Measurements from ENCODE around the gene TMEM255B. TPM values are rescaled to one million over a fixed set of nuclear protein-coding genes. Genes with fewer than 3 reads are reported as not detected.

Gene TMEM255B
- total RNA-seq, 1 donor from 2014 or later = 0.26 TPM

GRCh38 chr13:113763254-113763653 is 4.2 kb downstream of the TMEM255B start:
- Mint-ChIP-seq H3K36me3 (no peaks in the 10 kb centered on the region), H3K9me3 (no peaks in the 10 kb centered on the region), H3K4me3 (no peak overlapping the region), H3K4me1 (peaks cover 8% of the 10 kb centered on the region), H3K27me3 (ENCODE audit: insufficient read depth, low read depth) (peaks cover 17% of the 10 kb centered on the region), H3K27ac (no peak overlapping the region)
- H3K4me1 ChIP-seq = peaks cover 9% of the 10 kb centered on the region
- H4K20me1 ChIP-seq (ENCODE audit: low read depth) = peaks cover 12% of the 10 kb centered on the region
- DNase-seq (ENCODE audit: low spot score) = no peak
- H3K9ac ChIP-seq = no peak overlapping the region
- no peaks in the 10 kb centered on the region for H3K79me2 ChIP-seq (ENCODE audit: low read depth)
- no peaks in the 10 kb centered on the region for H3K9me3 ChIP-seq (ENCODE audit: low read depth)
- peaks cover 31% of the 10 kb centered on the region for H3K27me3 ChIP-seq
- no peak overlapping the region for H2AFZ ChIP-seq (replicated peaks)
- no peaks in the 10 kb centered on the region for H3K36me3 ChIP-seq
- TF ChIP-seq EZH2phosphoT487 (IDR thresholded peaks at IDR 0.05) (no peak), EZH2 (IDR thresholded peaks at IDR 0.05) (no peak), CTCF (IDR thresholded peaks at IDR 0.05) (no peak)
- no peak overlapping the region for H3K27ac ChIP-seq
- H3K4me2 ChIP-seq = no peak overlapping the region
- peaks cover 14% of the 10 kb centered on the region for H3F3A ChIP-seq (ENCODE audit: low read depth)
- H3K4me3 ChIP-seq = no peak overlapping the region

- peaks cover 12% of the 10 kb centered on the region for H4K20me1 ChIP-seq (ENCODE audit: low read depth)
- H3F3A ChIP-seq (ENCODE audit: low read depth) = peaks cover 12% of the 10 kb centered on the region
- H2AFZ ChIP-seq (replicated peaks) = no peak overlapping the region
- H3K4me2 ChIP-seq = no peak overlapping the region
- H3K79me2 ChIP-seq (ENCODE audit: low read depth) = no peaks in the 10 kb centered on the region
- H3K27ac ChIP-seq = no peak overlapping the region
- no peak overlapping the region for H3K9ac ChIP-seq
- Mint-ChIP-seq H3K9me3 (no peaks in the 10 kb centered on the region), H3K36me3 (no peaks in the 10 kb centered on the region), H3K27ac (peak overlapping the region; percentile 75), H3K4me3 (no peak overlapping the region), H3K4me1 (peaks cover 4% of the 10 kb centered on the region), H3K27me3 (ENCODE audit: insufficient read depth, low read depth) (peaks cover 14% of the 10 kb centered on the region)
- H3K27me3 ChIP-seq = peaks cover 27% of the 10 kb centered on the region
- TF ChIP-seq EZH2 (IDR thresholded peaks at IDR 0.05) (no peak), CTCF (IDR thresholded peaks at IDR 0.05) (no peak), EZH2phosphoT487 (IDR thresholded peaks at IDR 0.05) (no peak)
- no peak overlapping the region for H3K4me3 ChIP-seq
- DNase-seq (ENCODE audit: low spot score) = no peak
- no peaks in the 10 kb centered on the region for H3K9me3 ChIP-seq (ENCODE audit: low read depth)
- H3K4me1 ChIP-seq = peaks cover 4% of the 10 kb centered on the region
- H3K36me3 ChIP-seq = no peaks in the 10 kb centered on the region
Observed at GRCh38 chr13:113763961-113764792, 5.2 kb downstream of the TMEM255B start.

- Histone ChIP-seq H3K4me2 (no peak overlapping the region), H3K27me3 (peaks cover 19% of the 10 kb centered on the region), H3K9ac (no peak overlapping the region), H3K36me3 (no peaks in the 10 kb centered on the region), H3K9me3 (ENCODE audit: low read depth) (no peaks in the 10 kb centered on the region), H3F3A (ENCODE audit: low read depth) (peaks cover 4% of the 10 kb centered on the region), H2AFZ (replicated peaks) (no peak overlapping the region), H3K4me1 (peaks cover 4% of the 10 kb centered on the region), H4K20me1 (ENCODE audit: low read depth) (peaks cover 12% of the 10 kb centered on the region), H3K79me2 (ENCODE audit: low read depth) (no peaks in the 10 kb centered on the region), H3K27ac (no peak overlapping the region), H3K4me3 (no peak overlapping the region)
- TF ChIP-seq EZH2phosphoT487 (IDR thresholded peaks at IDR 0.05) = no peak
- TF ChIP-seq EZH2 (IDR thresholded peaks at IDR 0.05) = no peak
- TF ChIP-seq CTCF (IDR thresholded peaks at IDR 0.05) = no peak
- peaks cover 10% of the 10 kb centered on the region for H3K27me3 Mint-ChIP-seq (ENCODE audit: insufficient read depth, low read depth)
- H3K36me3 Mint-ChIP-seq = no peaks in the 10 kb centered on the region
- H3K4me1 Mint-ChIP-seq = peaks cover 4% of the 10 kb centered on the region
- no peaks in the 10 kb centered on the region for H3K9me3 Mint-ChIP-seq
- H3K27ac Mint-ChIP-seq = no peak overlapping the region
- no peak for DNase-seq (ENCODE audit: low spot score)
- no peak overlapping the region for H3K4me3 Mint-ChIP-seq
Observed at GRCh38 chr13:113764793-113765563, 6.0 kb downstream of the TMEM255B start.

Measured in neural progenitor cell (in vitro differentiated cells).